PFSK-1 (cell line): ENCODE data around the gene SEC24D.

ENCODE experiments used
- FOXP2 ChIP-seq: optimal IDR thresholded peaks from 2 replicates; pipeline ENCODE3; 2011; ENCODE audit warnings: borderline replicate concordance, control low read depth, inconsistent platforms; ENCODE audit not compliant: insufficient read depth; ENCODE audit errors: extremely low read length, extremely low read depth
- POLR2AphosphoS5 ChIP-seq: IDR thresholded peaks from 2 replicates; pipeline ENCODE4 v1.6.1; 2012; ENCODE audit warnings: low read depth, mild to moderate bottlenecking, control low read depth, low read length, moderate library complexity
- REST ChIP-seq, 2 experiments: IDR thresholded peaks; 2 replicates each; pipeline versions ENCODE4 v1.6.1 to v1.8.0; 2011 to 2012; ENCODE audit warnings: low read depth in 2 of 2, low read length in 2 of 2, control low read depth in 1 of 2, inconsistent platforms in 1 of 2, mild to moderate bottlenecking in 1 of 2, moderate library complexity in 1 of 2; ENCODE audit not compliant: insufficient read depth in 1 of 2
- SIN3A ChIP-seq: IDR thresholded peaks from 2 replicates; pipeline ENCODE4 v1.6.1; 2012; ENCODE audit warnings: mild to moderate bottlenecking, low read length, moderate library complexity, borderline replicate concordance; ENCODE audit not compliant: insufficient read depth
- TAF1 ChIP-seq: IDR thresholded peaks from 2 replicates; pipeline ENCODE4 v1.6.1; 2012; ENCODE audit warnings: low read length, control low read depth, borderline replicate concordance; ENCODE audit not compliant: insufficient read depth

The SEC24D gene

DNA sequence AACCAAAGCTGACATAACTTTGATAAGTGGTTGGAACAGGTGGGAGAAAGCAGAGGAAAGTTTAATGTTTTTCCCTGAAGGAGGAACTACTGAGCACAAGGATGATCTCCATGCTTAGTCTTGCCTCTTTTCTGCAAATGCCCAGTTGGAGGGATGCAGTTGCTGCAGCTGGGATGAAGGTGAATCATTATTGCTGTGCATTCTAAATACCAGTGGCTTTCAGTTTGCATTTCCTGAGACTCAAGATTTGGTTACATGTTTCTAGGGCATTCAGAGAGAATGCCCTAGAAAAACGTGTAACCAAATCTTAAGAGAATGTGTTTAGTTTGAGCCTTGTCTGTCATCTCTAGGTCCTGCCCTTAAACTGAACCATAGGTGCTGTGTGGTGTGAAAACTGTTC is 108.6 kb downstream of the SEC24D start:
- TF ChIP-seq POLR2AphosphoS5 (no peak), FOXP2 (no peak), REST (IDR thresholded peaks at IDR 0.05; ENCODE audit: insufficient read depth in 1 of 2, low read depth in 2 of 2, low read length in 2 of 2) (no peak), TAF1 (no peak), SIN3A (no peak)

DNA sequence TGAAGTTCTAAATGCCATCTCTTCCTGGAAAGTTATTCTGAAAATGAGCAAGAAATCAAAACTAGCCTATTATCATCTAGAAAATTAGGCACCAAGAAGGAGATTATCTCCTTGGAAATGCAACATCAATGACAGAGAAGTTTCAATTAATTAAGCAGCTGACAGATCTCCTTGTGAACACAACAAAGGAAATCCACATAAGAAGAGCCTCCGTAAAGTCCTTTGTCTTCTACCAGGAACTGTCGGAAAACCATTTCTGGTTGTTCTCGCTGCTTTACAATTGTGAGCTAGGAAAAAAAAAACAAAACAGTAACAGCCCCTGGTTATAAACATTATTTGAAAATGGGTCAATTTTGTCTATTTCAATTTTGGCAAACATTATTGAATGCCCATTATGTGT is 112.6 kb downstream of the SEC24D start:
- TF ChIP-seq REST (IDR thresholded peaks at IDR 0.05; ENCODE audit: insufficient read depth in 1 of 2, low read depth in 2 of 2, low read length in 2 of 2) = no peak
- no peak for TF ChIP-seq SIN3A
- no peak for TF ChIP-seq FOXP2
- no peak for TF ChIP-seq TAF1
- TF ChIP-seq POLR2AphosphoS5 = no peak

GRCh38 chr4:118721752-118722151 is 114.2 kb downstream of the SEC24D start:
- TF ChIP-seq REST (IDR thresholded peaks at IDR 0.05; ENCODE audit: insufficient read depth in 1 of 2, low read depth in 2 of 2, low read length in 2 of 2) (no peak), SIN3A (no peak), POLR2AphosphoS5 (no peak), TAF1 (no peak), FOXP2 (no peak)

GRCh38 chr4:118718511-118719170 is 117.3 kb downstream of the SEC24D start:
- no peak for TF ChIP-seq POLR2AphosphoS5

DNA sequence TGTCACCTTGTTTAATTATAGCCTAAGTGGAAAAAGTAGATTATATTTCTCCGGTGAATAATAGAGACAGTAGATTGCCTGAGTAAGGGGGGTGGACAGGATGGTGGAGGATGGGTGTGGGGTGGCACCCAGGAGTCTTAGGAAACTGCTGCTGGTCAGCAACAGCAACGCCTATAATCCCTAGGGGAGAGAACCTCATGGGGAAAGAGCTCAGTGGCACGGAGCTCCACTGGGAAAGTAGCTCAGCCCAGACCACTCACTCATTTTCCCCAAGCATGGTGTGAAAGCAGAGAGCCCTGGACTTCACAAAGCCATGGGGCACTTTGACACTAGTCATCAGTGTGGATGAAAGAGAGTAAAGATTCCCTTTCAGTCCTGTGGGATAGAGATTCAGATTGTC is 119.6 kb downstream of the SEC24D start:
- TF ChIP-seq POLR2AphosphoS5 (no peak), FOXP2 (no peak), TAF1 (no peak), SIN3A (no peak)

DNA sequence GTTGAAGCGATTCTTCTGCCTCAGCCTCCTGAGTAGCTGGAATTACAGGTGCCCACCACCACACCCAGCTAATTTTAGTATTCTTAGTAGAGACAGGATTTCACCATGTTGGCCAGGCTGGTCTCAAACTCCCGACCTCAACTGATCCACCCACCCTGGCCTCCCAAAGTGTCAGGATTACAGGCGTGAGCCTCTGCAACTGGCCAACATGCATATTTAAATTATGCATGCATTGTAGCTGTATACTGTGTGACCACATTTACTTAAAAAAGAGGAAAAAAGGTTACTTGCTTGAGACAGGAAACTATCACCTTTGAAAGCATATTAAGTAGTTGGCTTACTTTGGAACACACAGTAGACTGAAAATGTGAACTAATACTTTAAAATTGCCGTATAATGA is 121.2 kb downstream of the SEC24D start:
- TF ChIP-seq SIN3A (no peak), POLR2AphosphoS5 (no peak), FOXP2 (no peak), REST (IDR thresholded peaks at IDR 0.05; ENCODE audit: insufficient read depth in 1 of 2, low read depth in 2 of 2, low read length in 2 of 2) (no peak), TAF1 (no peak)
